Left colon (tissue), 2 donors: ENCODE data around the gene INCENP. TPM values are rescaled to one million over a fixed set of nuclear protein-coding genes. Genes with fewer than 3 reads are reported as not detected.
"Not testable (repeated sequence)": the region's sequence is repeated elsewhere in the genome, so short reads cannot be mapped to it uniquely, and the experiment has no call there.

ENCODE experiments used
- ATAC-seq: fragments of 200-7000 bp; cut with Tn5 transposase; one replicate; pipeline ENCODE4 v1.9.1; 2020; ENCODE audit warnings: mild to moderate bottlenecking, moderate library complexity
- DNase-seq, 2 donors: peaks; one replicate each; pipeline ENCODE4 v3.0.0-alpha.2; 2020
- intact Hi-C, 2 donors: fragments of 100-400 bp; cut with DNase I in 1 of 2; cut with micrococcal nuclease in 1 of 2; formaldehyde crosslinking; loops; one replicate each; pipeline versions ENCODE4 v1.11.2 to v1.14.0; 2022; cut with DNase I, micrococcal nuclease
- total RNA-seq, 2 donors: library from RNA; stranded (reverse); fragmentation: NEBNext Ultra II Directional; extraction: Animal tissue kit (Norgen Biotek cat#: 25700); gene quantifications; one replicate each; pipeline ENCODE4 v1.2.1, GENCODE V29; 2021
- donor health status: DM: no; HTN: no; CAD: no.
- donor health status: DM: yes; HTN: yes; CAD: no.

INCENP gene
- total RNA-seq, 2 donors from 2014 or later = 23.1 to 29.3 TPM

DNA sequence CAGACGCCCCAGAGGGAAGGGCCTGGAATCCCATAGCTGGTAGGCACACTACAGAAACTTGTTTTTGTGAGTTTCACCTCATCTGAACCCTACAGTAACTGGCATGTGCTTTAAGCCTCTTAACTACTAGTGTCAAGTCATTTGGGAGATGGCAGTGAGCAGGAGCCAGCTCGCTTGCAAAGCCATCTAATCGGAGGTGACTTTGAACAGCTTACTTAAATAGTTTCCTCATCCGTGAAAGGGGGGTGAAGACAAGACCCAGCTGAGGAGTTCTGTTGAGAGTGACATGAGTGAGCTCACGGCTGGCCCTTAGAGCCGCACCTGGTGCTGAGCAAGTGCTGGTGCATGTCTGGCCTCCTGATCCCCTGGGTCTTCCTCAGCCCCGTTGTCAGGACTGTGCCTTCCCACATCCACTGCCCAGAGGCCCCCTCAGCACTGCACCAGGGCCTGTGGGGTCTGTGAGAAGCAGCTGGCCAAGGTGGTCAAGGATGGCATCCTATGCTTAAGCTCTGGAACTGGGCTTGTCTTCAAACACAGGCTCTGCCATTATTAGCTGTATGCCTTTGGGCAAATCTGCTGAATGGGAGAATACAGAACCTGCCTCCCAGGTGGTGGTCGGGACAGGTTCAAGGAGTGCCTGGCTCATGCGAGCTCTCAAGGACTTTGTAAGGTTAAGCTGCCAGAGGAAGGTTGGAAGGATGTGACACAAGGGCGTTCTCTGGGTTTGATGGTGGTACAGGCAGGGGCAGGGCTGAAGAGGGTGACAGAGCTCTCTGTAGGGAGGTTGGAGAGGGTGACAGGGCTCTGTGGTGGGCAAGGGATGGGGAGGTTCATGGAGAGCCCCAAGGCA, 27.3 kb downstream of the INCENP start:
- intact Hi-C loops = no loop called here
- DNase-seq = peak in 1 of 2 donors; percentile 14
- ATAC-seq = no peak

- ATAC-seq = no peak
- intact Hi-C loops = no loop called here
Observed at GRCh38 chr11:62151737-62152102, 27.9 kb downstream of the INCENP start.

DNA sequence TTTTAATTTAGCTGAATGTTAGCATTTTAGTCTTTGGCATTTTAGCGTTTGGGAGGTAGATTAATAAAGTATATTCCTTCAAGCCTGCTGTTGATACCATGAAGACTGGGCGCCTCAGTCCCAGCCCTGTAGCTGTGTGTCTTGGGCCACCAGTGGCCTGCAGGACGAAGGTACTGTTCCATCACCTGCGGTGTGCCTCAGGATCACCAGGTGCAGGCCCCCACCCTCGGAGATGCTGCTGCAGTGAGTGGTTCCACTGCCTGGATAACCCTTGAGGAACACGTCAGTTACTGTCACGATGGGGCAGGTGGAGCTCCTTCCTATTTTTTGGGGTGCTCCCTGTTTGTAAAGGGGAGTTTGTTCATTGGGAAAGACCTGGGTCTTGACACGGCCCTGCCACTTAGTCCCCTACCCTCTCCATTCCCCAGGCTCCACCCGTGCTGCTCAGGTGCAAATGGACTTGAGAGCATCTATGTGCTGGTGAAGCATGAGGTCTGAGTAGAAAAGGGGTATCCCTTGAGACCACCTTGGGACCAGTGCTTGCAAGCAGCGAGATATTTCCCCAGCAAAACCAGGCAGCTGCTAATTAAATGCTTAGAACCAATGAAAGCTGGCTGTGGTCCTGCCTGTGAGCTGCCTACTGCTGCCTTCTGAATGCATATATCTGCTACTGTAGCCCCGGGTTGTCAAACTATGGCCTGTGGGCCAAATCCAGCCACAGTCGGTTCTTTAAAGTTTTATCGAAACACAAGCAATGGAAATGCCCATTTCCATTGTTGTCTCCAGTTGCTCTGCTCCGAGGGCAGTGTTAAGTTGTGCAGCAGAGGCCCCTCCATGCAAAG, 28.7 kb downstream of the INCENP start:
- ATAC-seq = no peak
- DNase-seq = no peak
- intact Hi-C loops = no loop called here

More at GRCh38 chr11:62151737-62152102, 27.9 kb downstream of the INCENP start:
- no peak for DNase-seq

GRCh38 chr11:62153087-62153395, 29.2 kb downstream of the INCENP start:
- DNase-seq (no peak), ATAC-seq (no peak)
- intact Hi-C loops = no loop called here

- DNase-seq (no peak), ATAC-seq (no peak)
- intact Hi-C loops = no loop called here
Observed at GRCh38 chr11:62153617-62154016, 29.8 kb downstream of the INCENP start.

GRCh38 chr11:62157603-62158002, 33.8 kb downstream of the INCENP start:
- ATAC-seq = no peak
- intact Hi-C loops = no loop called here
- no peak for DNase-seq

DNA sequence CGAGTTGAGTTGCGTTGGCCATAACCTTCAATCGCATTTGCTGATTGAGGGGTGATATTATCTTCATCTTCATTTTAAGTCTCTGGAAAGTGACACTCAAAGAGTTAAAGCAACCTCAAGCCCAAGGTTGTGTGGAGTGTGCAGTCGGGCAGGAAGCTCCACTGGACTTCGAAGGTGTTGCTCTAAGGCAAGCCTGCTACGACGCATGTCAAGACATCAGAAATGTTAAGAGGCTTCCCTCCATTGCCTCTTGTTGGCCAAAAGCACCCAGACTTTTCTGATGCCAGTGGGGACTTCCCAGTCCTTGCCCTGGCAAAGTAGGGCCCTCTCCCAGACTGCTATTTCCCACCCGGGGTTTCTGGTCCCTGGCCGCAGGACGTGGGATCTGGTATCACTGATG, 42.6 kb downstream of the INCENP start:
- DNase-seq = no peak
- intact Hi-C loops = no loop called here
- ATAC-seq = no peak

DNA sequence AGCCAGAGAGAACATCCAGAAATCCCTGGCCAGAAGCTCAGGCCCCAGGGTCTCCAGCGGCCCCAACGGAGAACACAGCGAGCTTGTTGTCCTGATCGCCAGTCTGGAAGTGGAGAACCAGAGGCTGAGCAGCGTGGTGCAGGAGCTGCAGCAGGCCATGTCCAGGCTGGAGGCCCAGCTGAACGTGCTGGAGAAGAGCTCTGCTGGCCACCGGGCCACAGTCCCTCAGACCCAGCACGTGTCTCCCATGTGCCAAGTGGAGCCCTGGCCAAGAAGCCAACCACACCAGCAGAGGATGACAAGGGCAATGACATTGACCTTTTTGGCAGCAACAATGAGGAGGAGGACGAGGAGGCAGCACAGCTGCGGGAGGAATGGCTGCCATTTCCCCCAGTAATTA, 45.6 kb downstream of the INCENP start:
- no peak for ATAC-seq
- no peak for DNase-seq
- intact Hi-C loops = no loop called here

DNA sequence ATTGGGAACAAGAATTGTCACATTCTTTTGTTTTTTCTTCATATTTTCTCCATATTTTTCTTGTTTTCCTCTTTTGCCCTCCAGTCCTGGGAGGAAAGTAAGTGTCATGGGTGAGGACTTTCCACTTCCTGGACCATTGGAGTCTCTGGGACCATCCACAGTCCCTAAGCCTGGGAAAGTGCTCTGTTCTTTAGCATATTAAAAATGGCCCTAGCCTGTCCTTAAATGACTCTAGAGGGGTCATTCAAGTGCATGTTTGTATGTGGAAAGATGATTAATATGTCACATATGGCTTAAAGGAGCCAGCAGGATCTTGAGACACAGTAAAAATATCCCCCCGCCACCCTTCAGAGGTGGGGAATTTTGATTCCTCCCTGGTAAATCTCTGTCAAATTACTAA, 46.1 kb downstream of the INCENP start:
- intact Hi-C loops = loop anchor here in 1 of 2 donors (5.0 kb wide), 1 partner anchor 142 kb away; no protein-coding TSS in a partner anchor
- ATAC-seq (no peak), DNase-seq (no peak)

GRCh38 chr11:62171261-62171723, 47.5 kb downstream of the INCENP start:
- ATAC-seq (peak; percentile 90), DNase-seq (peak; percentile 63 to 92)
- intact Hi-C loops = loop anchor here in 1 of 2 donors (5.0 kb wide), 1 partner anchor 141 kb away; no protein-coding TSS in a partner anchor

DNA sequence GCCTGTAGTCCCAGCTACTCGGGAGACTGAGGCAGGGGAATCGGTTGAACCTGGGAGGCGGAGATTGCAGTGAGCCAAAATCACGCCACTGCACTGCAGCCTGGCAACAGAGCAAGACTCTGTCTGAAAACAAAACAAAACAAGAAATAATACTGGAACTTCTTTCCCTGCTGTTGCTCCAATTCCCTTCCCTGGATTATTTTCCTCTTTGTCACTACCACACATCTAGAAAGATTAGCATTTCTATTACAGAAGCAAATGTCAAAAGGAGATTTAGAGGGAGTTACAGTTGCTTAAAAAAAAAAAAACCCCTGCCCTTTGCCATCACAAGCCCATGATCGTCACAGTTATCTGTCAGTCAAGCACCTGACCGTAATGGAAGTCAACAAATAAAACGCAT, 48.5 kb downstream of the INCENP start:
- ATAC-seq = no peak
- DNase-seq = no peak
- intact Hi-C loops = loop anchor here in 1 of 2 donors (5.0 kb wide), 1 partner anchor 140 kb away; no protein-coding TSS in a partner anchor

DNA sequence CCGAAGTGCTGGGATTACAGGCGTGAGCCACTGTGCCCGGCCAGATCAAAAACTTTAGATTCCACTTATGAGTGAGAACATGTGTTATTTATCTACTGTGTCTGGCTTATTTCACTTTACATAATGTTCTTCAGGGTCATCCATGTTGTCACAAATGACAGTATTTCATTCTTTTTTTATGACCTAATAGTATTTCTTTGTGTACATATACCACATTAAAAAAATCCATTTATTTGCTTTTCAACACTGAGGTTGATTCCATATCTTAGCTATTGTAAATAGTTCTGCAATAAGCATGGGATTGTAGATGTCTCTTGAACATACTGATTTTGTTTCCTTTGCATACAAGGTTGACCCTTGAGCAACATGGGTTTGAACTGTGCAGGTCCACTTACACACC, 53.0 kb downstream of the INCENP start:
- intact Hi-C loops = no loop called here
- ATAC-seq (peak; percentile 58), DNase-seq (no peak)

DNA sequence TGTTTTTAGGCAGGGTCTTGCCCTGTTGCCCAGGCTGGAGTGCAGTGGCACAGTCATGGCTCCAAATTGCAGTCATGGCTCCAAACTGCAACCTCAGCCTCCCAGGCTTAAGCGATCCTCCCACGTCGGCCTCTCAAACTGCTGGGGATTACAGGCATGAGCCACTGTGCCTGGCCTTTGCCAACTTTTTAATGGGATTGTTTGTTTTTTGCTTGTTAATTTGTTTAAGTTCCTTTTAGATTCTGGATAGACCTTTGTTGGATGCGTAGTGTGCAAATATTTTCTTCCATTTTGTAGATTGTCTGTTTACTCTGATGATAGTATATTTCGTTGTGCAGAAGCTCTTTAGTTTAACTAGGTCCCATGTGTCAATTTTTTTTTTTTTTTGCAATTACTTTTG, 56.2 kb downstream of the INCENP start:
- DNase-seq (no peak), ATAC-seq (no peak)
- intact Hi-C loops = no loop called here

DNA sequence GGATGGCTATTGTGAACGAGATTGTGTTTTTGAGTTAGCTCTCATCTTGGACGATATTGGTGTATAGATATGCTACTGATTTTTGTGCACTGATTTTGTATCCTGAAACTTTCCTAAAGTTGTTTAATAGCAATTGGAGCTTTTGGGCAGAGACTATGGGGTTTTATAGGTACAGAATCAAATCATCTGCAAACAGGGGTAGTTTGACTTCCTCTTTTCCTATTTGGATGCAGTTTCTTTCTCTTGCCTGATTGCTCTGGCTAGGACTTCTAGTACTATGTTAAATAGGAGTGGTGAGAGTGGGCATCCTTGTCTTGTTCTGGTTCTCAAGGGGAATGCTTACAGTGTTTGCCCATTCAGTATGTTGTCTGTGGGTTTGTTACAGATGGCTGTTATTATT, 57.3 kb downstream of the INCENP start:
- DNase-seq (no peak), ATAC-seq (no peak)
- intact Hi-C loops = no loop called here

- ATAC-seq (peak; percentile 99), DNase-seq (no peak)
- intact Hi-C loops = no loop called here
Observed at GRCh38 chr11:62182147-62182891, 58.5 kb downstream of the INCENP start.

DNA sequence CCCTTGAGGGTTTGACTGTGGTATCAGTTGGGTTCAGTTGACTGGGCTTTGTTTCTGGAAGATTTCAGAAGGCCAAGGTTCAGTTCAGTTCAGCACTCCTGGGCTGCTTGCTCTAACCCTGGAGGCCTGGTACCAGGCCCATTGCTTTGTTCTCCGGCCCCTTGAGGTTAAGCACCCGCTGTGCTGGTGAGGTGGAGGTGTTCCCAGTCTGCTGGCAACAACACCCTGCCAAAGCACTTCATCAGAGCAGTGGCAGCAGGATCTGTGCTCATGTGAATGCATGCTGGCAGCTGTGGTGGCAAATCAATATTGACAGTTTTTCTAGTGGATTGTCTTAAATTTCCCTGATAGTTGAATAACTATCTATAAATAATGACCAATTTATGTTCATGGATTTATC, 62.4 kb downstream of the INCENP start:
- intact Hi-C loops = no loop called here
- no peak for DNase-seq
- ATAC-seq = no peak

- intact Hi-C loops = no loop called here
- ATAC-seq (no peak), DNase-seq (no peak)
Observed at GRCh38 chr11:62190011-62190410, 66.2 kb downstream of the INCENP start, which contains the start of gene SCGB1D1. Gene SCGB1D1 (plus strand): TSS chr11:62190216. CDS start chr11:62190285, 69 bp downstream.

- intact Hi-C loops = no loop called here
- DNase-seq (no peak), ATAC-seq (no peak)
Observed at GRCh38 chr11:62193952-62194351, 70.1 kb downstream of the INCENP start.

GRCh38 chr11:62195010-62195409, 71.2 kb downstream of the INCENP start:
- intact Hi-C loops, DNase-seq, ATAC-seq: not testable (repeated sequence)
